Chondrocyte (in vitro differentiated cells): Measurements from ENCODE around the gene PES1. TPM values are rescaled to one million over a fixed set of nuclear protein-coding genes. Genes with fewer than 3 reads are reported as not detected.

ENCODE experiments used
- DNase-seq: peaks from one replicate; pipeline ENCODE4 v3.0.0; 2021; ENCODE audit warnings: mixed read lengths, low spot score
- H3K27ac Mint-ChIP-seq: one replicate; pipeline ENCODE4 v1.8.0; 2021; ENCODE audit warnings: mild to moderate bottlenecking, moderate library complexity, mixed read lengths; ENCODE audit not compliant: unreplicated experiment
- H3K27me3 Mint-ChIP-seq: 2 replicates; pipeline ENCODE4 v1.8.0; 2021; ENCODE audit warnings: low read depth, mixed read lengths
- H3K36me3 Mint-ChIP-seq: 2 replicates; pipeline ENCODE4 v1.8.0; 2021; ENCODE audit warnings: low read depth, mixed read lengths
- H3K4me1 Mint-ChIP-seq: 2 replicates; pipeline ENCODE4 v1.8.0; 2021; ENCODE audit warnings: low read depth, mild to moderate bottlenecking, mixed read lengths
- H3K4me3 Mint-ChIP-seq: one replicate; pipeline ENCODE4 v1.8.0; 2021; ENCODE audit warnings: mild to moderate bottlenecking, moderate library complexity, mixed read lengths; ENCODE audit not compliant: unreplicated experiment
- H3K9me3 Mint-ChIP-seq: 2 replicates; pipeline ENCODE4 v1.8.0; 2021; ENCODE audit warnings: low read depth, mixed read lengths
- total RNA-seq: library from RNA; stranded (reverse); gene quantifications from 3 replicates; pipeline ENCODE4 v1.2.1, GENCODE V29; 2021
- TF ChIP-seq, protein P1 (sequence below): fragments of 200-600 bp; sonication (generic); IDR thresholded peaks from 2 replicates; pipeline ENCODE4 v1.5.0; 2021; ENCODE audit warnings: antibody characterized with exemption, mild to moderate bottlenecking, moderate library complexity

The PES1 gene
- total RNA-seq, 1 donor from 2014 or later: 53.6 TPM

DNA sequence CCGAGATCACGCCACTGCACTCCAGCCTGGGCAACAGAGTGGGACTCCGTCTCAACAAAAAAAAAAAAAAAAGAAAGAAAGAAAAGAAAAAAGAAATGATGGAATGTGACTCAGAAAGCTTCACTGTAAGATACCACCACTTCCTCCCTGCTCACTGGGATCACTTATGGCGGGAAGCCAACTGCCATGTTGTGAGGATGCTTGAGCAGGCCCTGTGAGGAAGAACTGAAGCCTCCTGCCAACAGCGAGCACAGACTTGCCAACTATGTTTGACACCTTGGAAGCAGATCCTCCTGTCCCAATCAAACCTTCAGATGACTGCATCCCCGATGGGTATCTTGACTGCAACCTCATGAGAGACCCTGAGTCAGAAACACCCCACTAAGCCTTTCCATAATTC is 53.4 kb downstream of the PES1 start:
- TF ChIP-seq, protein P1, sequence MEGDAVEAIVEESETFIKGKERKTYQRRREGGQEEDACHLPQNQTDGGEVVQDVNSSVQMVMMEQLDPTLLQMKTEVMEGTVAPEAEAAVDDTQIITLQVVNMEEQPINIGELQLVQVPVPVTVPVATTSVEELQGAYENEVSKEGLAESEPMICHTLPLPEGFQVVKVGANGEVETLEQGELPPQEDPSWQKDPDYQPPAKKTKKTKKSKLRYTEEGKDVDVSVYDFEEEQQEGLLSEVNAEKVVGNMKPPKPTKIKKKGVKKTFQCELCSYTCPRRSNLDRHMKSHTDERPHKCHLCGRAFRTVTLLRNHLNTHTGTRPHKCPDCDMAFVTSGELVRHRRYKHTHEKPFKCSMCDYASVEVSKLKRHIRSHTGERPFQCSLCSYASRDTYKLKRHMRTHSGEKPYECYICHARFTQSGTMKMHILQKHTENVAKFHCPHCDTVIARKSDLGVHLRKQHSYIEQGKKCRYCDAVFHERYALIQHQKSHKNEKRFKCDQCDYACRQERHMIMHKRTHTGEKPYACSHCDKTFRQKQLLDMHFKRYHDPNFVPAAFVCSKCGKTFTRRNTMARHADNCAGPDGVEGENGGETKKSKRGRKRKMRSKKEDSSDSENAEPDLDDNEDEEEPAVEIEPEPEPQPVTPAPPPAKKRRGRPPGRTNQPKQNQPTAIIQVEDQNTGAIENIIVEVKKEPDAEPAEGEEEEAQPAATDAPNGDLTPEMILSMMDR: no peak
- Mint-ChIP-seq H3K27ac (no peak overlapping the region), H3K4me3 (no peak overlapping the region), H3K36me3 (no peaks in the 10 kb centered on the region), H3K4me1 (peaks cover 6% of the 10 kb centered on the region), H3K9me3 (peaks cover 3% of the 10 kb centered on the region), H3K27me3 (no peaks in the 10 kb centered on the region)
- DNase-seq: no peak

- Mint-ChIP-seq H3K27me3 (no peaks in the 10 kb centered on the region), H3K9me3 (peaks cover 3% of the 10 kb centered on the region), H3K36me3 (no peaks in the 10 kb centered on the region), H3K4me1 (peaks cover 3% of the 10 kb centered on the region), H3K4me3 (no peak overlapping the region), H3K27ac (no peak overlapping the region)
- TF ChIP-seq, protein P1: no peak
- DNase-seq: no peak
Measured at GRCh38 chr22:30537083-30537731, 54.5 kb downstream of the PES1 start.

- no peaks in the 10 kb centered on the region for H3K36me3 Mint-ChIP-seq
- no peak for DNase-seq
- H3K9me3 Mint-ChIP-seq: peaks cover 3% of the 10 kb centered on the region
- H3K4me1 Mint-ChIP-seq: no peaks in the 10 kb centered on the region
- H3K27me3 Mint-ChIP-seq: no peaks in the 10 kb centered on the region
- no peak overlapping the region for H3K27ac Mint-ChIP-seq
- no peak overlapping the region for H3K4me3 Mint-ChIP-seq
- TF ChIP-seq, protein P1: no peak
Measured at GRCh38 chr22:30535182-30535581, 56.5 kb downstream of the PES1 start.

- no peak overlapping the region for H3K4me3 Mint-ChIP-seq
- TF ChIP-seq, protein P1: no peak
Measured at GRCh38 chr22:30531651-30532608, 59.8 kb downstream of the PES1 start.

DNA sequence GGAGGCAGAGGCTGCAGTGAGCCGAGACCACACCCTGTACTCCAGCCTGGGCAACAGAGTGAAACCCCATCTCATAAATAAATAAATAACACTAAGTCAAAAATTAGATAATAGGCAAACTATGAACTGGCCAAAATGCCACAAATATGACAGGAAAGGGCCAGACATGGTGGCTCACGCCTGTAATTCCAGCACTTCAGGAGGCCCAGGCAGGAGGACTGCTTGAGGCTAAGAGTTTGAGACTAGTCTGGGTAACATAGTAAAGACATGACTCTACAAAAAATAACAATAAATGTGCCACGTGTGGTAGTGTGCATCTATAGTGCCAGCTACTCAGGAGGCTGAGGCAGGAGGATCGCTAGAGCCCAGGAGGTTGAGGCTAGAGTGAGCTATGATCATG is 65.1 kb downstream of the PES1 start:
- Mint-ChIP-seq H3K4me3 (no peak overlapping the region), H3K36me3 (no peaks in the 10 kb centered on the region), H3K9me3 (no peaks in the 10 kb centered on the region), H3K27me3 (peaks cover 3% of the 10 kb centered on the region), H3K27ac (no peak overlapping the region), H3K4me1 (no peaks in the 10 kb centered on the region)
- no peak for DNase-seq
- TF ChIP-seq, protein P1: no peak

More at GRCh38 chr22:30531651-30532608, 59.8 kb downstream of the PES1 start:
- Mint-ChIP-seq H3K9me3 (peaks cover 3% of the 10 kb centered on the region), H3K4me1 (no peaks in the 10 kb centered on the region), H3K27ac (no peak overlapping the region), H3K36me3 (no peaks in the 10 kb centered on the region), H3K27me3 (no peaks in the 10 kb centered on the region)
- no peak for DNase-seq
